SK-N-SH treated with all-trans-retinoic acid at 6 μM for 48 hours (cell line): ENCODE results near the gene PTPRCAP.

ENCODE experiments used
- BACH2 ChIP-seq: fragments of 250-450 bp; sonication (Bioruptor Pico); IDR thresholded peaks from 2 replicates; pipeline ENCODE4 v1.9.0; 2021; ENCODE audit warnings: mild to moderate bottlenecking, borderline replicate concordance
- CSDC2 ChIP-seq: fragments of 250-450 bp; sonication (Bioruptor Pico); IDR thresholded peaks from 2 replicates; pipeline ENCODE4 v1.5.0; 2020; ENCODE audit warnings: mild to moderate bottlenecking, moderate library complexity
- RARB ChIP-seq: fragments of 250-450 bp; sonication (Bioruptor Pico); IDR thresholded peaks from 2 replicates; pipeline ENCODE4 v1.8.0; 2021; ENCODE audit warnings: mild to moderate bottlenecking, moderate library complexity
- ZFP30 ChIP-seq: fragments of 450-650 bp; formaldehyde crosslinking; IDR thresholded peaks from 2 replicates; pipeline ENCODE4 v1.5.0; 2022; ENCODE audit warnings: mild to moderate bottlenecking, moderate library complexity
- ZNF8 ChIP-seq: fragments of 450-650 bp; formaldehyde crosslinking; IDR thresholded peaks from 2 replicates; pipeline ENCODE4 v1.5.0; 2020; ENCODE audit warnings: mild to moderate bottlenecking, moderate library complexity
- TF ChIP-seq, protein P1 (sequence below): fragments of 250-450 bp; sonication (Bioruptor Pico); IDR thresholded peaks from 2 replicates; pipeline ENCODE4 v1.8.0; 2020; ENCODE audit warnings: mild to moderate bottlenecking, moderate library complexity, borderline replicate concordance
- TF ChIP-seq, protein P2 (sequence below): fragments of 250-450 bp; sonication (Bioruptor Pico); IDR thresholded peaks from 2 replicates; pipeline ENCODE4 v1.5.1; 2020; ENCODE audit warnings: low read depth, mild to moderate bottlenecking, moderate library complexity

DNA sequence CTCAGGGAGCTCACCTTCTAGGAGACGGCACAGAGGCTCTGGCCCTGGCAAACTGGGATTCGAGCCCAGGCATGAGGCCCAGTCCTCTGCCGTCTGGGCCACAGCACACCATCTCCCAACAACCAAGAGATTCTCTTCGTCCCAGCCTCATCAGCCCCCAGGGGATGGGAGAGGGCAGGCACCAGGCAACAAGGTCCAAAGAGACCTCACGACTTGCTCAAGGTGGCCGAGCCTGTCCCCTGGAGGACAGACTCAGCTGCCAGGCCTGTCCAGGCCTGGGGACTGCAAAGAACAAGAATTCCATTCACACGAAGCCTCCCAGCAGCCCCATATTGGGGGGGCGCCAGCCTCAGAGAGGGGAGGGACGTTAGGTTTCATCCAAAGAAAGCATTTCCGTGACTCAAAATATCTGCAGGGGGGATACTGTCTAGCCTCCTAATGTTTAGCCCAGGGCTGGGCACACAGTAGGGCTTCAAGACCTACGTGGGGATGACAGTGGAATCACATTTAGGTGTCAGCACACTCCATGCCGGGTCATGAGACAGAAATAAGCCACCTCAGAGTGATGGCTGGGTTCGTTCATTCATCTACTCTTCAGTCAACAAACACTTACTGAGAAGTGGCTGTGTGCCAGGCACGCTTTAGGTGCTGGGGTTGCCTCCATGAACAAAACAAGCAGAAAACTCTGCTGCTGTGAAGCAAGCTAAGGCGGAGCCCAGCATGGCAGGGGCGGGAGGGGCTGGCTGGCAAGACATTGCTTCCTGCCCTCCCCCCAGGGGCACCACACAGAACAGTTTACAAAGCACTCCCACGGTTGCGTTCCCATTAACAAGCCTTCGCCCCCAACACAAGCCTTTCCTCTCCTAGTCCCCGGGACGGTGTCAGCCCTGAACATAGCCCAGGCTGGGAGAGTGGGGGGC is 20.8 kb downstream of the PTPRCAP start:
- TF ChIP-seq CSDC2 (CRISPR knock-in tag) (no peak), ZNF8 (CRISPR knock-in tag) (no peak), ZFP30 (CRISPR knock-in tag) (no peak), BACH2 (no peak), RARB (CRISPR knock-in tag) (no peak)
- TF ChIP-seq, protein P1, sequence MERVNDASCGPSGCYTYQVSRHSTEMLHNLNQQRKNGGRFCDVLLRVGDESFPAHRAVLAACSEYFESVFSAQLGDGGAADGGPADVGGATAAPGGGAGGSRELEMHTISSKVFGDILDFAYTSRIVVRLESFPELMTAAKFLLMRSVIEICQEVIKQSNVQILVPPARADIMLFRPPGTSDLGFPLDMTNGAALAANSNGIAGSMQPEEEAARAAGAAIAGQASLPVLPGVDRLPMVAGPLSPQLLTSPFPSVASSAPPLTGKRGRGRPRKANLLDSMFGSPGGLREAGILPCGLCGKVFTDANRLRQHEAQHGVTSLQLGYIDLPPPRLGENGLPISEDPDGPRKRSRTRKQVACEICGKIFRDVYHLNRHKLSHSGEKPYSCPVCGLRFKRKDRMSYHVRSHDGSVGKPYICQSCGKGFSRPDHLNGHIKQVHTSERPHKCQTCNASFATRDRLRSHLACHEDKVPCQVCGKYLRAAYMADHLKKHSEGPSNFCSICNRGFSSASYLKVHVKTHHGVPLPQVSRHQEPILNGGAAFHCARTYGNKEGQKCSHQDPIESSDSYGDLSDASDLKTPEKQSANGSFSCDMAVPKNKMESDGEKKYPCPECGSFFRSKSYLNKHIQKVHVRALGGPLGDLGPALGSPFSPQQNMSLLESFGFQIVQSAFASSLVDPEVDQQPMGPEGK (CRISPR knock-in tag) = no peak
- TF ChIP-seq, protein P2, sequence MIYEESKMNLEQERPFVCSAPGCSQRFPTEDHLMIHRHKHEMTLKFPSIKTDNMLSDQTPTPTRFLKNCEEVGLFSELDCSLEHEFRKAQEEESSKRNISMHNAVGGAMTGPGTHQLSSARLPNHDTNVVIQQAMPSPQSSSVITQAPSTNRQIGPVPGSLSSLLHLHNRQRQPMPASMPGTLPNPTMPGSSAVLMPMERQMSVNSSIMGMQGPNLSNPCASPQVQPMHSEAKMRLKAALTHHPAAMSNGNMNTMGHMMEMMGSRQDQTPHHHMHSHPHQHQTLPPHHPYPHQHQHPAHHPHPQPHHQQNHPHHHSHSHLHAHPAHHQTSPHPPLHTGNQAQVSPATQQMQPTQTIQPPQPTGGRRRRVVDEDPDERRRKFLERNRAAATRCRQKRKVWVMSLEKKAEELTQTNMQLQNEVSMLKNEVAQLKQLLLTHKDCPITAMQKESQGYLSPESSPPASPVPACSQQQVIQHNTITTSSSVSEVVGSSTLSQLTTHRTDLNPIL (CRISPR knock-in tag) = no peak
